ENCODE data around the gene TAX1BP1.

TAX1BP1 gene

GRCh38 chr7:27793780-27794179, 53.8 kb downstream of the TAX1BP1 start:
- TF ChIP-seq CTCF (IDR thresholded peaks at IDR 0.05; ENCODE audit: borderline replicate concordance, insufficient read depth, low read depth, low read length): no peak
- H3K4me3 ChIP-seq (ENCODE audit: low read depth, low read length): no peak overlapping the region

GRCh38 chr7:27795977-27796376, 56.0 kb downstream of the TAX1BP1 start:
- TF ChIP-seq CTCF (IDR thresholded peaks at IDR 0.05; ENCODE audit: borderline replicate concordance, insufficient read depth, low read depth, low read length): no peak
- H3K4me3 ChIP-seq (ENCODE audit: low read depth, low read length): no peak overlapping the region

- H3K4me3 ChIP-seq (ENCODE audit: low read depth, low read length): no peak overlapping the region
- TF ChIP-seq CTCF (IDR thresholded peaks at IDR 0.05; ENCODE audit: borderline replicate concordance, insufficient read depth, low read depth, low read length): no peak
Measured at GRCh38 chr7:27799212-27799611, 59.2 kb downstream of the TAX1BP1 start.

DNA sequence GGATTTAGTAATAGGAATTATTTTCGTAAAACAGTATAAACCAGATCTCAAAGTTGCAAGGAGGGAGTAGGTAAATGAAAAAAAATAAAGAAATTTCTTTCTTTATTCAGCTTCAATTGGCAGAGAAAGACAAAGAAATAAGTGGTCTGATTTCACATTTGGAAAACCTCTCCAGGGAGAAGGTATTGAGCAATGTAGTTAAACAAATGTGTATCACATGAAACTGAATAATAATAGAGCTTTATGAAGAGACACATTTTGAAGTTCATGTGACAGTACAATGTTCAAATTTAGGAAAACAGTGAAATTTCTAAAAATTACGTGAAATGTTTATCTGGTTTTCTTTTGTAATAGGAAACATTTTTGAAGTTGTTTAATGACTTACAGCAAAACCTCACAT, 63.0 kb downstream of the TAX1BP1 start:
- H3K4me3 ChIP-seq (ENCODE audit: low read depth, low read length): no peak overlapping the region
- no peak for TF ChIP-seq CTCF (IDR thresholded peaks at IDR 0.05; ENCODE audit: borderline replicate concordance, insufficient read depth, low read depth, low read length)

DNA sequence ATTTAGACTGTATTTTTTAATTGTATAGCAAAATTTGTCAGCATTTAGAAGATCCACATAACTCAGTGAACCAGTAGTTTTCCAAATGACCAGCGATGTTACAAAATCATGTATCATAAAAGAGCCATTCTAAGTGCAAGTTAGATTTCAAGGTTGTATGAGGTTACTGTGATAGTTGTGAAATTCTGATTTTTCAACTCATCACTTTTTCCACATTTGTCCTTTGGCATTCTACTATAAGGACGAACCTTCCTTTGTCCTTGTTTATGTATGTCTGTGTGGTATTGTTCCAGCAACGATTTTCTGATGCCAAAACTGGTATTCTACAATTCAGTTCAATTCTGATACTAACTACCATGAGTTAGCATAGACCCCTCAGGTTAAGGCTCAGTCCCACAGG, 64.2 kb downstream of the TAX1BP1 start:
- no peak overlapping the region for H3K4me3 ChIP-seq (ENCODE audit: low read depth, low read length)
- no peak for TF ChIP-seq CTCF (IDR thresholded peaks at IDR 0.05; ENCODE audit: borderline replicate concordance, insufficient read depth, low read depth, low read length)

- H3K4me3 ChIP-seq (ENCODE audit: low read depth, low read length): no peak overlapping the region
- no peak for TF ChIP-seq CTCF (IDR thresholded peaks at IDR 0.05; ENCODE audit: borderline replicate concordance, insufficient read depth, low read depth, low read length)
Measured at GRCh38 chr7:27808626-27809025, 68.7 kb downstream of the TAX1BP1 start.

- TF ChIP-seq CTCF (IDR thresholded peaks at IDR 0.05; ENCODE audit: borderline replicate concordance, insufficient read depth, low read depth, low read length): no peak
- no peak overlapping the region for H3K4me3 ChIP-seq (ENCODE audit: low read depth, low read length)
Measured at GRCh38 chr7:27810186-27810585, 70.2 kb downstream of the TAX1BP1 start.
